ENCODE data around the gene POLR2B.
"Not testable (repeated sequence)": the region's sequence is repeated elsewhere in the genome, so short reads cannot be mapped to it uniquely, and the experiment has no call there.

Gene POLR2B

GRCh38 chr4:57059890-57060716, 81.4 kb downstream of the POLR2B start:
- DNase-seq: no peak

GRCh38 chr4:57060717-57061067, 82.0 kb downstream of the POLR2B start:
- not testable (repeated sequence) for DNase-seq

- DNase-seq: no peak
These were observed 82.7 kb downstream of the POLR2B start for GRCh38 chr4:57061395-57061794.

GRCh38 chr4:57063518-57063917, 84.8 kb downstream of the POLR2B start:
- DNase-seq: no peak

GRCh38 chr4:57064120-57064519, 85.4 kb downstream of the POLR2B start:
- no peak for DNase-seq

GRCh38 chr4:57064811-57065711, 86.4 kb downstream of the POLR2B start:
- no peak for DNase-seq

- no peak for DNase-seq
These were observed 87.2 kb downstream of the POLR2B start for GRCh38 chr4:57065730-57066482.

GRCh38 chr4:57068237-57068981, 89.7 kb downstream of the POLR2B start:
- DNase-seq: no peak

- DNase-seq: no peak
These were observed 91.8 kb downstream of the POLR2B start for GRCh38 chr4:57070461-57070860.

- DNase-seq: no peak
These were observed 92.6 kb downstream of the POLR2B start for GRCh38 chr4:57071326-57071725.

GRCh38 chr4:57073559-57073958, 94.9 kb downstream of the POLR2B start:
- no peak for DNase-seq

GRCh38 chr4:57074744-57075143, 96.0 kb downstream of the POLR2B start:
- DNase-seq: no peak

GRCh38 chr4:57075367-57075766, 96.7 kb downstream of the POLR2B start:
- no peak for DNase-seq

GRCh38 chr4:57076646-57077045, 98.0 kb downstream of the POLR2B start:
- DNase-seq: no peak

- no peak for DNase-seq
These were observed 99.1 kb downstream of the POLR2B start for GRCh38 chr4:57077550-57078343.

GRCh38 chr4:57078685-57079521, 100.2 kb downstream of the POLR2B start:
- no peak for DNase-seq
